Stomach (tissue), 4 donors: ENCODE results near the gene VPS41.

Experiments
- EP300 ChIP-seq: sonication (generic); formaldehyde crosslinking; IDR thresholded peaks from one replicate; pipeline ENCODE4 v1.6.1; 2017; ENCODE audit warnings: antibody characterized with exemption
- POLR2AphosphoS5 ChIP-seq, 3 donors: sonication (generic); formaldehyde crosslinking; IDR thresholded peaks; one replicate each; pipeline ENCODE4 v1.6.1; 2016; ENCODE audit warnings: antibody characterized with exemption in 3 of 3
- TF ChIP-seq, protein P1 (sequence below), 7 experiments: fragments of 450-650 bp in 4 of 7; fragments of 200-600 bp in 3 of 7; sonication (generic) in 3 of 7; IDR thresholded peaks; one replicate each; pipeline ENCODE4 v1.5.1; 2016 to 2019; ENCODE audit warnings: antibody characterized with exemption in 7 of 7, control low read depth in 2 of 7, mild to moderate bottlenecking in 1 of 7

DNA sequence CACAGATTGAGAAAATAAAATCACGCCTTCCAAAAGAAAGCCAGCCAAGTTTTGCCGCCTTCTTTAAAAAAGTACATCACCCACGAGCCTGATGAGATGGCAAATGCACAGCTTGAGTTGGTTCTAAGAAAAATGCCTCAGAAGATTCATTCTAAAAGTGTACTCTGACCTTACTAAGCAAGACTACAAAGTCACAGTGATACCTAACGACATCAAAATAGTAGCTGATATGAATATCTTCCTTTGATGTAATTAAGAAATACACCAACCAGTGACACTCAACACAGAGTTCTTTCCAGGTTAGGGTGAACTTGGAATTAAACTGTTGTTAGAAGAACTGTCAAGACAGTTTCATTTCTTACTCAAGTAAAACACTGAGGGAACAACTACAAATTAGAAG is 199.9 kb downstream of the VPS41 start:
- TF ChIP-seq, protein P1, sequence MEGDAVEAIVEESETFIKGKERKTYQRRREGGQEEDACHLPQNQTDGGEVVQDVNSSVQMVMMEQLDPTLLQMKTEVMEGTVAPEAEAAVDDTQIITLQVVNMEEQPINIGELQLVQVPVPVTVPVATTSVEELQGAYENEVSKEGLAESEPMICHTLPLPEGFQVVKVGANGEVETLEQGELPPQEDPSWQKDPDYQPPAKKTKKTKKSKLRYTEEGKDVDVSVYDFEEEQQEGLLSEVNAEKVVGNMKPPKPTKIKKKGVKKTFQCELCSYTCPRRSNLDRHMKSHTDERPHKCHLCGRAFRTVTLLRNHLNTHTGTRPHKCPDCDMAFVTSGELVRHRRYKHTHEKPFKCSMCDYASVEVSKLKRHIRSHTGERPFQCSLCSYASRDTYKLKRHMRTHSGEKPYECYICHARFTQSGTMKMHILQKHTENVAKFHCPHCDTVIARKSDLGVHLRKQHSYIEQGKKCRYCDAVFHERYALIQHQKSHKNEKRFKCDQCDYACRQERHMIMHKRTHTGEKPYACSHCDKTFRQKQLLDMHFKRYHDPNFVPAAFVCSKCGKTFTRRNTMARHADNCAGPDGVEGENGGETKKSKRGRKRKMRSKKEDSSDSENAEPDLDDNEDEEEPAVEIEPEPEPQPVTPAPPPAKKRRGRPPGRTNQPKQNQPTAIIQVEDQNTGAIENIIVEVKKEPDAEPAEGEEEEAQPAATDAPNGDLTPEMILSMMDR (IDR thresholded peaks at IDR 0.05) = no peak
- TF ChIP-seq POLR2AphosphoS5 (IDR thresholded peaks at IDR 0.05) (no peak), EP300 (no peak)
